COLO829 (cell line): ENCODE measurements around the gene DPPA5.
"Not testable (repeated sequence)": the region's sequence is repeated elsewhere in the genome, so short reads cannot be mapped to it uniquely, and the experiment has no call there.

Experiments used
- DNase-seq: peaks from one replicate; pipeline ENCODE4 v3.0.0; 2012; ENCODE audit warnings: low spot score

The DPPA5 gene

DNA sequence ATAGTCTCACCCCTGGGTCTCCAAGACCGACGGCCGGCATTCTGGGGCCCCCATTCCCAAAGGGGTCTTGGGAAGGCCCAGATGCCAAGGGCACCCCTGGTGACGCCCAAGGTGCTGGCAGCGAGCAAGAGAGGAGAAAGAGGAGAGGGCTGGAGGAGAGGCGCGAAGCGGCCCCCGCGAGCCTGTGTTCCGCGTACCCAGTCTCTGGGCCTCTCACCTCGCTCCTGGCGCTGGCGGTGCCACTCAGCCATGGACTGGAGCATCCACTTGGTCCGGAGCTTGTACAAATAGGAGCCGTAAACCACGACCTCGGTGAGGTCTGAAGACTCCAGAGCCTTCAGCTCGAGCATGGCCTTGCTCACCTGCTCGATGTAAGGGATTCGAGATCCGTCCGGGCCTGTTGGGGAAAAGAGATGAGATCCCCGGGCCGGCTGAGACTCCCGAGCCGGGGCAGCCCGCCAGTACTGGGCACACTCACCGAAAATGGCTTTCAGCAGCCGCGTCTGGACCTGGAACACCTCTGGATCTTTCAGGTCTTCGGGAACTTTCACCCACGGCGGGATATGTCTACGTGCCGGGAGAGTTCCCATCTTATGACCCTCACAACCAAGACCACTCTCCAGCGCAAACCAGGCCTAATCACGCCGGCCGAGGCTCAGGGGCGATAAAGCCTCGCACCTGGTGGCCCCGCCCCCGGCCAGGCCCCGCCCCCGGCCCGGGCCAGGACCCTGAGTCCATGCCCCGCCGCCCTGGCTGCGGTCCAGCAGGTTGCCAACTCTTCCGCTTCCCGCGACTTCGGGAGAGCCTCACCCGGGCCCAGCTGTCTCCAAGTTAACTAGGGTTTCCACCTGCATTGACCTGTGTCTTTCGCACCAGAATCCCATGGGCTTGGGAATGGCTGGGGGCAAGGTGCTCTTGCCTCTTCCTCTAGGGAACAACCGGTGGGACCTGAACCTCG is at the start of gene DPPA5:
Gene DPPA5, minus strand, starts transcription at position 641 of the 958 bp plus-strand sequence. Its CDS starts 51 bp downstream, at position 590.
- DNase-seq = no peak

- no peak for DNase-seq
Observed at GRCh38 chr6:73400656-73401055, 46.6 kb upstream of the DPPA5 start.

DNA sequence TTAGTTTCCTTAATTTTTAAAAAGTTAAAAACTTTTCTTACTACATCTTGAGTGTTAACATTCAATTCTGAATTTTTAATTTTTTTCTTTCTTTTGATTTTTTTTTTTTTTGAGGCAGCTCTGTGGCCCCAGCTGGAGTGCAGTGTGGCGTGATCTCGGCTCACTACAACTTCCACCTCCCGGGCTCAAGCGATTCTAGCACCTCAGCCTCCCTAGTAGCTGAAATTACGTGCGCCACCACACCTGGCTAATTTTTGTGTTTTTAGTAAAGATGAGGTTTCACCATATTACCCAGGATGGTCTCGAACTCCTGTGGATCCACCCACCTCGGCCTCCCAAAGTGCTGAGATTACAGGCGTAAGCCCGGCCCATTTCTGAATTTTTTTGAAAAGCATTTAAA is 41.8 kb upstream of the DPPA5 start:
- no peak for DNase-seq

- peak; percentile 84 for DNase-seq
Observed at GRCh38 chr6:73394577-73395354, 40.7 kb upstream of the DPPA5 start, which contains the start of gene DDX43. TSS of gene DDX43 (plus strand) at chr6:73394828. CDS start at chr6:73394906, 78 bp downstream.

DNA sequence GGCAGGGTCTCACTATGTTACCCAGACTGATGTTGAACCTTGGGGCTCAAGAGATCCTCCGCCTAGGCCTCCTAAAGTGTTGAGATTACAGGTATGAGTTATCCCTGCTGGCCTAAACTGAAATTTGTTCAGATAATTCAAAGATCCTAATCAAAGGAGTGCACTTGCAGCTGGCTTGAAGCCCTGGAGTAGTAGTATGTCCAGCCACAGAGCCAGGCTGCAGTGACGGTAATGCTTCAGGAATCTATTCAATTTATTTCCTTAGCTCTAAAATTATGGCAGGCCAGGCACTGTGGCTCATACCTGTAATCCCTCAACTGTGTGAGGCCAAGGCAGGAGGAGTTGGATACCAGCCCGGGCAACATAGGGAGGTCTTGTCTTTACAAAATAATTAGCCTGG is 39.2 kb upstream of the DPPA5 start:
- no peak for DNase-seq

DNA sequence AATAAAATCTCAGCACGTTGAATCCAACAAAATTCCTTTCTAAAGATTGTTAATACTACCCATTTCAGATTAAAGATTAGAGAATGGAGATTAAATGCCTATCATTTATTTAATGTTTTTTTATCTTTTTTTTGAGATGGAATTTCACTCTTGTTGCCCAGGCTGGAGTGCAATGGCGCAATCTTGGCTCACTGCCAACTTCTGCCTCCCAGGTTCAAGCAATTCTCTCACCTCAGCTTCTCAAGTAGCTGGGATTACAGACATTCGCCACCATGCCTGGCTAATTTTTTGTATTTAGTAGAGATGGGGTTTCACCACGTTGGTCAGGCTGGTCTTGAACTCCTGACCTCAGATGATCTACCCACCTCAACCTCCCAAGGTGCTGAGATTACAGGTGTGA is 38.1 kb upstream of the DPPA5 start:
- not testable (repeated sequence) for DNase-seq

DNA sequence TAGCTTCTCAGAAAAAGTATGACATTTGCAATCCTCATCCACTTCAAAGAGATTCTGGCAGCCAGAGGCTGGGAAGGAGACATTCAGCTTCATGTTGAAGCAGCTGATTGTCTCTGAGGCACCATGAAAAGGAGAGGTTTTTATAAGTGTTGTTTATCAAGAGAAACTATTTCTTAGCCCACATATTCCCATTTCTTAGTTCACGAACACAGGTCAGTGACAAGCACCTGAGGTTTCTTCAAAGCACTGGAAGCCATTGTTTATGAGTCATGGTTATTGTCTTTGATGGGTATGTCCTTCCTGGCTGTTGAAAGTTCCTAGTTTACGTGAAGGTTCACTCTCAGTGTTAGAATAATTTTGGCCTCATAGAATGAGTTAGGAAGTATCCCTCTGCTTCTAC is 37.6 kb upstream of the DPPA5 start:
- no peak for DNase-seq

GRCh38 chr6:73389854-73390253 is 35.8 kb upstream of the DPPA5 start:
- no peak for DNase-seq

DNA sequence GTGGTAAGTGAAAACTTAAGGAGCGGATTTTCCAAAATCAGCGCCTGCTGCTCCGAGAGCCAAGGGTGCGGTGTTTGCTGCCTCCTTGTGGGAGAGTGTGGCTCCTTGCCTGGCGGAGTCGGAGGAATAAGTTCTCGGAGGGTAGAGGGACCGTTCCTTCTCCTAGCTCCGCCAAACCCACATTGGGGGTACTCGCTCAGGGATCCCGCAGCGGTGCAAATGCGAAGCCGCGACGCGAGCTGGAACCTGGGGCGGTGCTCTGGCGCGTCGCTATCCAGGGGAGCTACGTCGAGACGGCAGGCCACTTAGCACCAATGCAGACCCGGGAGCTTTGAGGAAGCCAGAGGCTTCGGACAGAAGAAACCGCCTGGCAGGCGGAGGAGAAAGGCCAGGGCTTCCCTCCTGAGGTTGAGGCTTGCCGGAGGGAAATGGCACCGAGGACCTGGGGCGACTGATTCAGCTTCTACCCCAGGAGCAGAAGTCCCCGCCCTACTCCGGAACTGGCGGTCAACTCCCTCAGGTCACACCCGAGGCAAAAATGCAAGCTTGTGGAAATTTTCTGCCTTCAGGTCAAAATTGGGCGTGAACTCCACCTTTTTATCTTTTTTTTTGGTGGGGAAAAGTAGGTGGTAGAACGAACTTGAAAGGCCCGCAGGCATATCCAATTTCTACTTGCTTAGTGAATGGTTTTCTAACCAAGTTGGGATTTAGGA is 34.9 kb upstream of the DPPA5 start:
- DNase-seq = peak; percentile 32

- no peak for DNase-seq
Observed at GRCh38 chr6:73388433-73388799, 34.3 kb upstream of the DPPA5 start.

- DNase-seq = no peak
Observed at GRCh38 chr6:73382462-73383113, 28.5 kb upstream of the DPPA5 start.

- not testable (repeated sequence) for DNase-seq
Observed at GRCh38 chr6:73381531-73381930, 27.5 kb upstream of the DPPA5 start.

GRCh38 chr6:73377225-73377624 is 23.1 kb upstream of the DPPA5 start:
- no peak for DNase-seq

- DNase-seq = no peak
Observed at GRCh38 chr6:73375216-73375615, 21.1 kb upstream of the DPPA5 start.

GRCh38 chr6:73372516-73372915 is 18.4 kb upstream of the DPPA5 start:
- DNase-seq = no peak

GRCh38 chr6:73371984-73372383 is 17.9 kb upstream of the DPPA5 start:
- DNase-seq = no peak

DNA sequence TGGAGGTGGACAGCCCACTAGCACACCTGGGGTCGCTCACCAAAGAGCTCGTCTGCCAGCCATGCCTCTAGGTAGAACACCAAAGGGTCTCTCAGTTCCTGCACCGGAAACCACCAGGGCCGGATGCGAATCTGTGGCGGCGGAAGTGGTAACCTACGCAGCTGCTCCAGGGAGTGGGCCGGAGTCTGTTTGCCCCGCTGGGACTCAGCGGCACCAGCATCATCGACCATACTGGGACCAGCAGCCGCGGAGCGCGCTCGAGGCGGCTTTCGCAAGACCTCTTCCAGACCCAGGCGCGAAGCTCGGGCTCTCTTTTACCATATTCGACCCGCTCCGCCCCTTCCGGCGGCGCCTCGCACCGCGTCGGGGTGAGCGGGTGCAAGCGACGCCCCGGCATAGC is 15.5 kb upstream of the DPPA5 start, which contains the start of gene OOEP:
Gene OOEP, minus strand, starts transcription at position 335 of the 400 bp plus-strand sequence. Its CDS starts 105 bp downstream, at position 230.
- DNase-seq = no peak

- no peak for DNase-seq
Observed at GRCh38 chr6:73369157-73369556, 15.1 kb upstream of the DPPA5 start.

- DNase-seq = no peak
Observed at GRCh38 chr6:73368675-73369074, 14.6 kb upstream of the DPPA5 start.

- DNase-seq = no peak
Observed at GRCh38 chr6:73367761-73368355, 13.8 kb upstream of the DPPA5 start.

DNA sequence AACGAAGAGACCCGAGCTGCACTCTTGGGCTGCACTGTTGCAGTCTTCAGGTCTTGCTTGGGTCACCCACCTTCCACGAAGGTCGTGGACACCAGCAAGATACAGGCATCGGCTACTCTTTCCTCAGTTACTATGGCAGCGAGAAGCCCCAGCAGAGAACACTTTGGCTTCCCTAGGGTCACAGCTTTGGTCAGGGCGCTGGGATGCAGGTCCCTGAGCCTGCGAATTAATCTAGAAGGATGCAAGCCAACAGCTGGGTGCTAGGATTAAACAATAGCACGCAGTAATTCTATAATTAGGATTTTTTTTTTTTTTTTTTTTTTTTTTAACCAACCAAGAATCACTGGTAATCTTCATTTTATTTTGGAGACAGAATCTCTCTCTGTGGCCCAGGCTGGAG is 10.5 kb upstream of the DPPA5 start:
- no peak for DNase-seq
